ENCODE measurements around the gene MAK. TPM values are rescaled to one million over a fixed set of nuclear protein-coding genes. Genes with fewer than 3 reads are reported as not detected.

MAK gene
- total RNA-seq, 1 donor from 2014 or later = 0.17 TPM

GRCh38 chr6:10736731-10737130 is 101.6 kb downstream of the MAK start:
- H3K4me3 ChIP-seq (ENCODE audit: low read depth, low read length) = no peak overlapping the region
- H3K27me3 ChIP-seq (ENCODE audit: control insufficient read depth, insufficient read depth, low read length) = no peaks in the 10 kb centered on the region
- H3K36me3 ChIP-seq (ENCODE audit: control insufficient read depth, insufficient read depth, low read length) = no peaks in the 10 kb centered on the region
- no peak for TF ChIP-seq CTCF (IDR thresholded peaks at IDR 0.05; ENCODE audit: insufficient read depth, low read length, poor library complexity, severe bottlenecking)
- DNase-seq (ENCODE audit: low read depth) = no peak

- no peak for DNase-seq (ENCODE audit: low read depth)
- H3K36me3 ChIP-seq (ENCODE audit: control insufficient read depth, insufficient read depth, low read length) = no peaks in the 10 kb centered on the region
- no peak for TF ChIP-seq CTCF (IDR thresholded peaks at IDR 0.05; ENCODE audit: insufficient read depth, low read length, poor library complexity, severe bottlenecking)
- H3K4me3 ChIP-seq (ENCODE audit: low read depth, low read length) = no peak overlapping the region
- H3K27me3 ChIP-seq (ENCODE audit: control insufficient read depth, insufficient read depth, low read length) = no peaks in the 10 kb centered on the region
These were observed 104.5 kb downstream of the MAK start for GRCh38 chr6:10733863-10734262.

GRCh38 chr6:10733151-10733715 is 105.1 kb downstream of the MAK start:
- Histone ChIP-seq H3K36me3 (ENCODE audit: control insufficient read depth, insufficient read depth, low read length) (no peaks in the 10 kb centered on the region), H3K27me3 (ENCODE audit: control insufficient read depth, insufficient read depth, low read length) (no peaks in the 10 kb centered on the region), H3K4me3 (ENCODE audit: low read depth, low read length) (no peak overlapping the region)
- DNase-seq (ENCODE audit: low read depth) = no peak
- no peak for TF ChIP-seq CTCF (IDR thresholded peaks at IDR 0.05; ENCODE audit: insufficient read depth, low read length, poor library complexity, severe bottlenecking)

GRCh38 chr6:10730254-10730653 is 108.1 kb downstream of the MAK start:
- Histone ChIP-seq H3K27me3 (ENCODE audit: control insufficient read depth, insufficient read depth, low read length) (no peaks in the 10 kb centered on the region), H3K4me3 (ENCODE audit: low read depth, low read length) (no peak overlapping the region), H3K36me3 (ENCODE audit: control insufficient read depth, insufficient read depth, low read length) (no peaks in the 10 kb centered on the region)
- no peak for TF ChIP-seq CTCF (IDR thresholded peaks at IDR 0.05; ENCODE audit: insufficient read depth, low read length, poor library complexity, severe bottlenecking)
- no peak for DNase-seq (ENCODE audit: low read depth)

- peaks cover 1% of the 10 kb centered on the region for H3K36me3 ChIP-seq (ENCODE audit: control insufficient read depth, insufficient read depth, low read length)
- no peak for TF ChIP-seq CTCF (IDR thresholded peaks at IDR 0.05; ENCODE audit: insufficient read depth, low read length, poor library complexity, severe bottlenecking)
These were observed 112.6 kb downstream of the MAK start for GRCh38 chr6:10725716-10726115.

GRCh38 chr6:10725044-10725443 is 113.3 kb downstream of the MAK start:
- no peak for TF ChIP-seq CTCF (IDR thresholded peaks at IDR 0.05; ENCODE audit: insufficient read depth, low read length, poor library complexity, severe bottlenecking)
- peaks cover 1% of the 10 kb centered on the region for H3K36me3 ChIP-seq (ENCODE audit: control insufficient read depth, insufficient read depth, low read length)
- H3K4me3 ChIP-seq (ENCODE audit: low read depth, low read length) = no peak overlapping the region
- H3K27me3 ChIP-seq (ENCODE audit: control insufficient read depth, insufficient read depth, low read length) = no peaks in the 10 kb centered on the region
- no peak for DNase-seq (ENCODE audit: low read depth)

More at GRCh38 chr6:10725716-10726115, 112.6 kb downstream of the MAK start:
- Histone ChIP-seq H3K4me3 (ENCODE audit: low read depth, low read length) (no peak overlapping the region), H3K27me3 (ENCODE audit: control insufficient read depth, insufficient read depth, low read length) (no peaks in the 10 kb centered on the region)
- no peak for DNase-seq (ENCODE audit: low read depth)

All from kidney epithelial cell (primary cell).